Glutamatergic neuron (in vitro differentiated cells): ENCODE results near the gene CDH4. TPM values are rescaled to one million over a fixed set of nuclear protein-coding genes. Genes with fewer than 3 reads are reported as not detected.

Experiments
- DNase-seq: peaks from one replicate; pipeline ENCODE4 v3.0.0; 2022
- H3K27ac Mint-ChIP-seq: one replicate; pipeline ENCODE4 v1.8.0; 2020; ENCODE audit warnings: mild to moderate bottlenecking, mixed read lengths, inconsistent platforms; ENCODE audit not compliant: unreplicated experiment
- H3K27me3 Mint-ChIP-seq: one replicate; pipeline ENCODE4 v1.8.0; 2020; ENCODE audit warnings: mild to moderate bottlenecking, moderate library complexity, mixed read lengths, inconsistent platforms; ENCODE audit not compliant: unreplicated experiment
- H3K36me3 Mint-ChIP-seq: one replicate; pipeline ENCODE4 v1.8.0; 2020; ENCODE audit warnings: mild to moderate bottlenecking, mixed read lengths, inconsistent platforms; ENCODE audit not compliant: unreplicated experiment
- H3K4me1 Mint-ChIP-seq: one replicate; pipeline ENCODE4 v1.8.0; 2020; ENCODE audit warnings: mild to moderate bottlenecking, low read depth, mixed read lengths, inconsistent platforms; ENCODE audit not compliant: unreplicated experiment
- H3K4me3 Mint-ChIP-seq: one replicate; pipeline ENCODE4 v1.8.0; 2020; ENCODE audit warnings: mild to moderate bottlenecking, mixed read lengths, inconsistent platforms; ENCODE audit not compliant: unreplicated experiment
- H3K9me3 Mint-ChIP-seq: one replicate; pipeline ENCODE4 v1.8.0; 2020; ENCODE audit warnings: mild to moderate bottlenecking, moderate library complexity, mixed read lengths, inconsistent platforms; ENCODE audit not compliant: unreplicated experiment
- CTCF ChIP-seq: fragments of 200-600 bp; sonication (generic); IDR thresholded peaks from one replicate; pipeline ENCODE4 v1.5.0; 2021; ENCODE audit not compliant: partially characterized antibody, unreplicated experiment
- total RNA-seq: library from RNA; stranded (reverse); fragmentation: NEBNext Ultra II Directional; extraction: Animal tissue kit (Norgen Biotek cat#: 25700); gene quantifications from one replicate; pipeline ENCODE4 v1.2.1, GENCODE V29; 2021; ENCODE audit not compliant: unreplicated experiment

CDH4 gene
- total RNA-seq, 1 donor from 2014 or later, result 1.2 TPM

- H3K36me3 Mint-ChIP-seq, result no peaks in the 10 kb centered on the region
- DNase-seq, result no peak
- no peak for TF ChIP-seq CTCF
- H3K9me3 Mint-ChIP-seq, result peaks cover 3% of the 10 kb centered on the region
- H3K4me1 Mint-ChIP-seq, result peaks cover 10% of the 10 kb centered on the region
- peaks cover 1% of the 10 kb centered on the region for H3K27me3 Mint-ChIP-seq
- H3K27ac Mint-ChIP-seq, result no peak overlapping the region
- no peak overlapping the region for H3K4me3 Mint-ChIP-seq
Observed at GRCh38 chr20:61321481-61321880, 69.4 kb downstream of the CDH4 start.

- DNase-seq, result no peak
- H3K27me3 Mint-ChIP-seq, result peaks cover 1% of the 10 kb centered on the region
- H3K36me3 Mint-ChIP-seq, result peaks cover 2% of the 10 kb centered on the region
- H3K4me1 Mint-ChIP-seq, result peaks cover 6% of the 10 kb centered on the region
- H3K9me3 Mint-ChIP-seq, result peaks cover 3% of the 10 kb centered on the region
- H3K4me3 Mint-ChIP-seq, result no peak overlapping the region
- no peak overlapping the region for H3K27ac Mint-ChIP-seq
- no peak for TF ChIP-seq CTCF
Observed at GRCh38 chr20:61322151-61322865, 70.2 kb downstream of the CDH4 start.

- TF ChIP-seq CTCF, result no peak
- H3K27ac Mint-ChIP-seq, result no peak overlapping the region
- H3K4me3 Mint-ChIP-seq, result no peak overlapping the region
- H3K36me3 Mint-ChIP-seq, result peaks cover 8% of the 10 kb centered on the region
- no peaks in the 10 kb centered on the region for H3K27me3 Mint-ChIP-seq
- DNase-seq, result no peak
- H3K9me3 Mint-ChIP-seq, result peaks cover 4% of the 10 kb centered on the region
- no peaks in the 10 kb centered on the region for H3K4me1 Mint-ChIP-seq
Observed at GRCh38 chr20:61324906-61325305, 72.8 kb downstream of the CDH4 start.

GRCh38 chr20:61325718-61326117 lies 73.7 kb downstream of the CDH4 start:
- DNase-seq, result no peak
- H3K36me3 Mint-ChIP-seq, result peaks cover 8% of the 10 kb centered on the region
- peaks cover 6% of the 10 kb centered on the region for H3K9me3 Mint-ChIP-seq
- H3K4me1 Mint-ChIP-seq, result no peaks in the 10 kb centered on the region
- H3K27me3 Mint-ChIP-seq, result no peaks in the 10 kb centered on the region
- H3K27ac Mint-ChIP-seq, result no peak overlapping the region
- no peak overlapping the region for H3K4me3 Mint-ChIP-seq
- TF ChIP-seq CTCF, result no peak

- peaks cover 3% of the 10 kb centered on the region for H3K27me3 Mint-ChIP-seq
- H3K27ac Mint-ChIP-seq, result no peak overlapping the region
- no peak for TF ChIP-seq CTCF
- peaks cover 5% of the 10 kb centered on the region for H3K4me1 Mint-ChIP-seq
- peaks cover 6% of the 10 kb centered on the region for H3K9me3 Mint-ChIP-seq
- no peak overlapping the region for H3K4me3 Mint-ChIP-seq
- no peak for DNase-seq
- peaks cover 8% of the 10 kb centered on the region for H3K36me3 Mint-ChIP-seq
Observed at GRCh38 chr20:61328911-61329558, 77.0 kb downstream of the CDH4 start.
